GM23248 (cell line): ENCODE data around the gene FARS2.

Source experiments
- EZH2 ChIP-seq: fragments of 200-600 bp; sonication (generic); IDR thresholded peaks from 2 replicates; pipeline ENCODE4 v1.6.1; 2018; ENCODE audit warnings: antibody characterized with exemption, mild to moderate bottlenecking; ENCODE audit not compliant: insufficient read depth, poor library complexity, severe bottlenecking
- EZH2phosphoT487 ChIP-seq: fragments of 200-600 bp; sonication (generic); IDR thresholded peaks from 2 replicates; pipeline ENCODE4 v1.6.1; 2018; ENCODE audit warnings: antibody characterized with exemption, moderate library complexity, mild to moderate bottlenecking, low read depth; ENCODE audit not compliant: insufficient read depth

- TF ChIP-seq EZH2phosphoT487 (no peak), EZH2 (no peak)
Measured at GRCh38 chr6:5672581-5673011, 411.3 kb downstream of the FARS2 start.
